Heart left ventricle (tissue), 13 donors: ENCODE measurements around the gene FGF14.

Source experiments
- CTCF ChIP-seq, 12 donors: fragments of 200-600 bp; sonication (generic) in 4 of 12; IDR thresholded peaks; one replicate each; pipeline versions ENCODE4 v1.5.0 to v1.8.0; 2018 to 2022; ENCODE audit warnings: antibody characterized with exemption in 12 of 12, mild to moderate bottlenecking in 5 of 12
- POLR2A ChIP-seq, 2 donors: fragments of 450-650 bp; IDR thresholded peaks; one replicate each; pipeline ENCODE4 v1.6.1; 2017; ENCODE audit warnings: antibody characterized with exemption in 2 of 2, mild to moderate bottlenecking in 2 of 2, moderate library complexity in 2 of 2
- donor health status: ischemic (EF 13 %, LVEDD 7.1; RV severe dilation, severe dysfunction).
- donor health status: DM: no; HTN: yes; CAD: no.
- donor health status: DM: no; HTN: no; CAD: no.
- donor health status: ischemic (EF 25% LVEDD 6.9; RV normal size, moderate dysfunction).
- donor health status: ischemic (EF 25% LVEDD 5.7; RV mildly dilated, moderate dysfunction).
- donor health status: ischemic (EF 35%, LVEDD 5.7; RV mildly dilated, moderate dysfunction).
- donor health status: nonischemic (EF 11% LVEDD 7.7; RV severe dilation, severe dysfunction).
- donor health status: DM: yes; HTN: yes; CAD: no.
- donor health status: PGD.
- donor health status: ischemic (EF 29% LVEDD 5.4; RV normal size, mild dysfunction).
- donor health status: nonischemic (EF 23%, LVEDD 6.1; RV moderate dilation, normal function).

- TF ChIP-seq POLR2A (IDR thresholded peaks at IDR 0.05) (no peak), CTCF (IDR thresholded peaks at IDR 0.05) (no peak)
These were observed 83.6 kb downstream of the FGF14 start for GRCh38 chr13:102318233-102318632.
